PFSK-1 (cell line): ENCODE results near the gene GBE1.

ENCODE experiments used
- FOXP2 ChIP-seq: optimal IDR thresholded peaks from 2 replicates; pipeline ENCODE3; 2011; ENCODE audit warnings: borderline replicate concordance, control low read depth, inconsistent platforms; ENCODE audit not compliant: insufficient read depth; ENCODE audit errors: extremely low read length, extremely low read depth
- POLR2AphosphoS5 ChIP-seq: IDR thresholded peaks from 2 replicates; pipeline ENCODE4 v1.6.1; 2012; ENCODE audit warnings: low read depth, mild to moderate bottlenecking, control low read depth, low read length, moderate library complexity
- REST ChIP-seq, 2 experiments: IDR thresholded peaks; 2 replicates each; pipeline versions ENCODE4 v1.6.1 to v1.8.0; 2011 to 2012; ENCODE audit warnings: low read depth in 2 of 2, low read length in 2 of 2, control low read depth in 1 of 2, inconsistent platforms in 1 of 2, mild to moderate bottlenecking in 1 of 2, moderate library complexity in 1 of 2; ENCODE audit not compliant: insufficient read depth in 1 of 2
- SIN3A ChIP-seq: IDR thresholded peaks from 2 replicates; pipeline ENCODE4 v1.6.1; 2012; ENCODE audit warnings: mild to moderate bottlenecking, low read length, moderate library complexity, borderline replicate concordance; ENCODE audit not compliant: insufficient read depth
- TAF1 ChIP-seq: IDR thresholded peaks from 2 replicates; pipeline ENCODE4 v1.6.1; 2012; ENCODE audit warnings: low read length, control low read depth, borderline replicate concordance; ENCODE audit not compliant: insufficient read depth

GBE1 gene

GRCh38 chr3:81621277-81621676 lies 140.2 kb downstream of the GBE1 start:
- TF ChIP-seq TAF1 (no peak), REST (IDR thresholded peaks at IDR 0.05; ENCODE audit: insufficient read depth in 1 of 2, low read depth in 2 of 2, low read length in 2 of 2) (no peak), POLR2AphosphoS5 (no peak), FOXP2 (no peak), SIN3A (no peak)

GRCh38 chr3:81620849-81621248 lies 140.6 kb downstream of the GBE1 start:
- no peak for TF ChIP-seq POLR2AphosphoS5

DNA sequence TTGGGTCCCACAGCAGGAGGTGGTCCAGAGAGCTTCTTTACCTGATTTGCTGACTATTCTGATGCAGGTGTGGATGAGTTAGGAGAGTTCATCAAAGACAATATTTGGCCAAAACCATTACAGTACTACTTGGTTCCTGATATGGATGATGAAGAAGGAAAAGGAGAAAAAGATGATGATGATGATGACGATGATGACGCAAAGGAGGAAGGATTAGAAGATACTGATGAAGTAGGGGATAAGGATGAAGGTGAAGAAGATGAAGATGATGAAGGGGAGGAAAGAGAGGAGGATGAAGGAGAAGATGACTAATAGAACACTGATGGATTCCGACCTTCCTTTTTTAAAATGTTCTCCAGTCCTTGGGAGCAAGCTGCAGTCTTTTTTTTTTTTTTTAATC lies 148.7 kb downstream of the GBE1 start:
- TF ChIP-seq POLR2AphosphoS5 (no peak), SIN3A (no peak), FOXP2 (no peak), TAF1 (no peak), REST (IDR thresholded peaks at IDR 0.05; ENCODE audit: insufficient read depth in 1 of 2, low read depth in 2 of 2, low read length in 2 of 2) (no peak)

GRCh38 chr3:81602781-81603180 lies 158.7 kb downstream of the GBE1 start:
- TF ChIP-seq REST (IDR thresholded peaks at IDR 0.05; ENCODE audit: insufficient read depth in 1 of 2, low read depth in 2 of 2, low read length in 2 of 2), result no peak
- TF ChIP-seq SIN3A, result no peak
- TF ChIP-seq TAF1, result no peak
- no peak for TF ChIP-seq FOXP2
- no peak for TF ChIP-seq POLR2AphosphoS5

- no peak for TF ChIP-seq FOXP2
These were observed 159.6 kb downstream of the GBE1 start for GRCh38 chr3:81601707-81602305.

- no peak for TF ChIP-seq POLR2AphosphoS5
- TF ChIP-seq TAF1, result no peak
- TF ChIP-seq REST (IDR thresholded peaks at IDR 0.05; ENCODE audit: insufficient read depth in 1 of 2, low read depth in 2 of 2, low read length in 2 of 2), result no peak
- no peak for TF ChIP-seq SIN3A
- TF ChIP-seq FOXP2, result no peak
These were observed 169.3 kb downstream of the GBE1 start for GRCh38 chr3:81592101-81592500.
